AG04450 (cell line): ENCODE results near the gene FXYD3. TPM values are rescaled to one million over a fixed set of nuclear protein-coding genes. Genes with fewer than 3 reads are reported as not detected.

ENCODE experiments used
- CTCF ChIA-PET: fragments of 300-600, 350-600 bp; formaldehyde crosslinking; extraction: SDS; loops from one replicate; lab custom pipeline; 2022; ENCODE audit warnings: antibody characterized with exemption, inconsistent platforms; lab: Charles Lee
- POLR2A ChIA-PET: fragments of 350-600 bp; formaldehyde crosslinking; extraction: SDS; loops from one replicate; lab custom pipeline; 2021; ENCODE audit warnings: antibody characterized with exemption, inconsistent platforms; lab: Yijun Ruan, JAX
- DNase-seq: peaks from one replicate; pipeline ENCODE4 v3.0.0-alpha.2; 2011; ENCODE audit warnings: low read depth, low spot score
- H3K27ac ChIP-seq: one replicate; pipeline ENCODE4 v1.5.1; 2012; ENCODE audit warnings: low read depth, low read length, control low read depth
- H3K27me3 ChIP-seq: one replicate; pipeline ENCODE4 v1.6.0; 2012; ENCODE audit warnings: low read length; ENCODE audit not compliant: control insufficient read depth, insufficient read depth
- H3K4me3 ChIP-seq: 2 replicates; pipeline ENCODE4 v1.5.1; 2011; ENCODE audit warnings: mild to moderate bottlenecking, low read depth, low read length, control low read depth
- H3K9me3 ChIP-seq: 2 replicates; pipeline ENCODE4 v1.5.1; 2012; ENCODE audit warnings: low read length; ENCODE audit not compliant: control insufficient read depth, insufficient read depth
- polyA plus RNA-seq: library from polyadenylated mRNA; depleted of rRNA; stranded (reverse); fragments of >200 nt; gene quantifications from 2 replicates; pipeline ENCODE4 v1.2.3, GENCODE V29; 2011
- TF ChIP-seq, protein P1 (sequence below): IDR thresholded peaks from 2 replicates; pipeline ENCODE4 v1.5.1; 2011; ENCODE audit warnings: low read depth, low read length, control low read depth, inconsistent platforms

The FXYD3 gene
- polyA plus RNA-seq, 1 experiment, result not detected

GRCh38 chr19:35095667-35096368, 19.8 kb upstream of the FXYD3 start:
- POLR2A ChIA-PET, result no interaction called here
- H3K9me3 ChIP-seq, result no peaks in the 10 kb centered on the region
- H3K4me3 ChIP-seq, result no peak overlapping the region
- CTCF ChIA-PET, result interaction anchor here (1.4 to 2.5 kb wide), 2 partner anchors 29 to 51 kb away, joined by 4 to 10 read pairs; no protein-coding TSS in a partner anchor
- TF ChIP-seq, protein P1, sequence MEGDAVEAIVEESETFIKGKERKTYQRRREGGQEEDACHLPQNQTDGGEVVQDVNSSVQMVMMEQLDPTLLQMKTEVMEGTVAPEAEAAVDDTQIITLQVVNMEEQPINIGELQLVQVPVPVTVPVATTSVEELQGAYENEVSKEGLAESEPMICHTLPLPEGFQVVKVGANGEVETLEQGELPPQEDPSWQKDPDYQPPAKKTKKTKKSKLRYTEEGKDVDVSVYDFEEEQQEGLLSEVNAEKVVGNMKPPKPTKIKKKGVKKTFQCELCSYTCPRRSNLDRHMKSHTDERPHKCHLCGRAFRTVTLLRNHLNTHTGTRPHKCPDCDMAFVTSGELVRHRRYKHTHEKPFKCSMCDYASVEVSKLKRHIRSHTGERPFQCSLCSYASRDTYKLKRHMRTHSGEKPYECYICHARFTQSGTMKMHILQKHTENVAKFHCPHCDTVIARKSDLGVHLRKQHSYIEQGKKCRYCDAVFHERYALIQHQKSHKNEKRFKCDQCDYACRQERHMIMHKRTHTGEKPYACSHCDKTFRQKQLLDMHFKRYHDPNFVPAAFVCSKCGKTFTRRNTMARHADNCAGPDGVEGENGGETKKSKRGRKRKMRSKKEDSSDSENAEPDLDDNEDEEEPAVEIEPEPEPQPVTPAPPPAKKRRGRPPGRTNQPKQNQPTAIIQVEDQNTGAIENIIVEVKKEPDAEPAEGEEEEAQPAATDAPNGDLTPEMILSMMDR, result no peak
- no peak overlapping the region for H3K27ac ChIP-seq
- H3K27me3 ChIP-seq, result peaks cover 3% of the 10 kb centered on the region
- no peak for DNase-seq

- POLR2A ChIA-PET, result no interaction called here
- CTCF ChIA-PET, result interaction anchor here (0.7 to 2.5 kb wide), 3 partner anchors 32 to 115 kb away, joined by 3 to 10 read pairs (median 4); partner anchors contain the start of gene LGI4
Measured at GRCh38 chr19:35098413-35099049, 17.1 kb upstream of the FXYD3 start.

DNA sequence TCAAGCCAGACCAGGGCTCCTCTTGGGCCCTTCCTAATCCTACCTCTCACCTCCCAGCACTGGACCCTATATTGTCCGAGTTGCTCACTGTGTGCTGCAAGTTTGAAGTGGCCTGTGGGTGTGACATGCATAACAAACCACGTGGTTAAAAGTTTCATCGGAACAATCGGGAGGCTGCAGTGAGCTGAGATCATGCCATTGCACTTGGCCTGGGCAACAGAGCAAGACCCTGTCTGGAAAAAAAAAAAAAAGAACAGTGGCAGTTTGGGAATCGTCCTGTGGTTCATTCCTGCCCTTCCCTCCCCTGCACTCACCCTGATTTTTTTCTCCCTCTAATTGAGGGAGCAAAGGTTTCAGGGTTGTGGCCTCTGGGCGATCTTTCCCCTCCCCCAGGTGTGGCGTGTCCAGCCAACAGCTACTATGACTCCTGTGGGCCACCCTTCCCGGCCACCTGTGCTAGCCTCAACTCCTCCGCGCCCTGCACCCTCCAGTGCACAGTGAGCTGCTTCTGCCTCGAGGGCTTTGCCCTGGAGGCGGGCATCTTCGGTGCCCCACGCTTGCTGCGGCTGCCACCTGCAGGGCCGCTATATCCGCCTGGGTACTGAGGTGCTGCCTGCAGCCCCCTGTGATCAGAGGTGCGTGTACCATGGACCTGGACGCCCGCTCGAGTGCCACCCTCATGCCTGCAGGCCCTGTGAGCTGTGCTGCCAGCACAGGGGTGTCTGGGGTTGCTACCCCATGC, 16.3 kb upstream of the FXYD3 start:
- H3K9me3 ChIP-seq, result no peaks in the 10 kb centered on the region; the same call in 1 of the 2 replicates
- H3K4me3 ChIP-seq, result no peak overlapping the region
- DNase-seq, result no peak
- ChIA-PET CTCF (interaction anchor here (0.7 to 1.5 kb wide), 3 partner anchors 15 to 115 kb away, joined by 3 to 4 read pairs (median 3); partner anchors contain the start of gene LGI4), POLR2A (no interaction called here)
- H3K27me3 ChIP-seq, result no peaks in the 10 kb centered on the region
- TF ChIP-seq, protein P1, result no peak
- H3K27ac ChIP-seq, result no peak overlapping the region

More at GRCh38 chr19:35098413-35099049, 17.1 kb upstream of the FXYD3 start:
- no peaks in the 10 kb centered on the region; the same call in 1 of the 2 replicates for H3K9me3 ChIP-seq
- no peak overlapping the region for H3K27ac ChIP-seq
- TF ChIP-seq, protein P1, result no peak
- no peak overlapping the region for H3K4me3 ChIP-seq
- DNase-seq, result no peak
- H3K27me3 ChIP-seq, result peaks cover 3% of the 10 kb centered on the region

DNA sequence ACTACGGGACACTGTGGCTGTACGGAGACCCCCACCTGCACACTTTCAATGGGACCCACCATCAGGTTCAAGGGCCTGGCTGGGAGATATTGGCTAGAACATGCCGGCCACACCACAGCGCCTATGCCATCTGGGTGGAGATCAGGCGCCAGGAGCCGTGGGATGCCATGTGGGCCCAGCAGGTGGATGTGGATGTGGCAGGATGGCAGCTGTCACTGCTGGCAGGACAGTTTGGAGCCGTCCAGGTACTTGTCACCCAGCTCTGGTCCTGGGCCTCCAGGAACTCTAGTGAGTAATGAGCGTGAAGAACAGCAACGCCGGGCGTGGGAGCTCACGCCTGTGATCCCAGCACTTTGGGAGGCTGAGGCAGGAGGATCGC, 15.7 kb upstream of the FXYD3 start:
- H3K9me3 ChIP-seq, result peaks cover 3% of the 10 kb centered on the region; the same call in 1 of the 2 replicates
- POLR2A ChIA-PET, result interaction anchor here (0.6 kb wide), 1 partner anchor 18 kb away, joined by 5 read pairs; no protein-coding TSS in a partner anchor
- H3K4me3 ChIP-seq, result no peak overlapping the region
- TF ChIP-seq, protein P1, result no peak
- no peak overlapping the region for H3K27ac ChIP-seq
- DNase-seq, result no peak
- CTCF ChIA-PET, result interaction anchor here (0.8 kb wide), 1 partner anchor 15 kb away, joined by 3 read pairs; no protein-coding TSS in a partner anchor
- H3K27me3 ChIP-seq, result no peaks in the 10 kb centered on the region
